Transverse colon (tissue), 4 donors: Measurements from ENCODE around the gene ST3GAL4.
"Not testable (repeated sequence)": the region's sequence is repeated elsewhere in the genome, so short reads cannot be mapped to it uniquely, and the experiment has no call there.

ENCODE experiments used
- CTCF ChIP-seq, 5 experiments: fragments of 200-600 bp in 3 of 5; fragments of 450-650 bp in 2 of 5; sonication (generic) in 3 of 5; IDR thresholded peaks; 1 replicate in 2 of 5; 2 replicates in 3 of 5; pipeline ENCODE4 v1.5.1; 2016 to 2017; ENCODE audit warnings: antibody characterized with exemption in 5 of 5, inconsistent platforms in 3 of 5, mild to moderate bottlenecking in 2 of 5, moderate library complexity in 1 of 5
- EP300 ChIP-seq: sonication (generic); formaldehyde crosslinking; IDR thresholded peaks from one replicate; pipeline ENCODE4 v1.6.1; 2017; ENCODE audit warnings: antibody characterized with exemption, low read depth
- POLR2A ChIP-seq: fragments of 450-650 bp; IDR thresholded peaks from one replicate; pipeline ENCODE4 v1.6.1; 2016; ENCODE audit warnings: antibody characterized with exemption, mild to moderate bottlenecking, moderate library complexity
- POLR2AphosphoS5 ChIP-seq, 3 donors: sonication (generic); formaldehyde crosslinking; IDR thresholded peaks; one replicate each; pipeline ENCODE4 v1.6.1; 2016; ENCODE audit warnings: antibody characterized with exemption in 3 of 3

GRCh38 chr11:126368336-126369119 lies 13.0 kb downstream of the ST3GAL4 start:
- TF ChIP-seq CTCF (IDR thresholded peaks at IDR 0.05); POLR2A; EP300; POLR2AphosphoS5 (IDR thresholded peaks at IDR 0.05): not testable (repeated sequence)
